LNCaP clone FGC (cell line): Measurements from ENCODE around the gene MYL12A.

ENCODE experiments used
- DNase-seq: peaks from one replicate; pipeline ENCODE4 v3.0.0-alpha.2; 2011; ENCODE audit warnings: low read depth
- H3K4me3 ChIP-seq: 2 replicates; pipeline ENCODE4 v1.5.1; 2011; ENCODE audit warnings: mild to moderate bottlenecking, low read depth, low read length, control low read depth
- TF ChIP-seq, protein P1 (sequence below): IDR thresholded peaks from 2 replicates; pipeline ENCODE4 v1.5.1; 2012; ENCODE audit warnings: mild to moderate bottlenecking; ENCODE audit not compliant: control insufficient read depth, insufficient read depth; ENCODE audit errors: extremely low read depth

Gene MYL12A

GRCh38 chr18:3255611-3256165, 8.1 kb downstream of the MYL12A start:
- TF ChIP-seq, protein P1, sequence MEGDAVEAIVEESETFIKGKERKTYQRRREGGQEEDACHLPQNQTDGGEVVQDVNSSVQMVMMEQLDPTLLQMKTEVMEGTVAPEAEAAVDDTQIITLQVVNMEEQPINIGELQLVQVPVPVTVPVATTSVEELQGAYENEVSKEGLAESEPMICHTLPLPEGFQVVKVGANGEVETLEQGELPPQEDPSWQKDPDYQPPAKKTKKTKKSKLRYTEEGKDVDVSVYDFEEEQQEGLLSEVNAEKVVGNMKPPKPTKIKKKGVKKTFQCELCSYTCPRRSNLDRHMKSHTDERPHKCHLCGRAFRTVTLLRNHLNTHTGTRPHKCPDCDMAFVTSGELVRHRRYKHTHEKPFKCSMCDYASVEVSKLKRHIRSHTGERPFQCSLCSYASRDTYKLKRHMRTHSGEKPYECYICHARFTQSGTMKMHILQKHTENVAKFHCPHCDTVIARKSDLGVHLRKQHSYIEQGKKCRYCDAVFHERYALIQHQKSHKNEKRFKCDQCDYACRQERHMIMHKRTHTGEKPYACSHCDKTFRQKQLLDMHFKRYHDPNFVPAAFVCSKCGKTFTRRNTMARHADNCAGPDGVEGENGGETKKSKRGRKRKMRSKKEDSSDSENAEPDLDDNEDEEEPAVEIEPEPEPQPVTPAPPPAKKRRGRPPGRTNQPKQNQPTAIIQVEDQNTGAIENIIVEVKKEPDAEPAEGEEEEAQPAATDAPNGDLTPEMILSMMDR = no peak
- DNase-seq = no peak
- H3K4me3 ChIP-seq = no peak overlapping the region

DNA sequence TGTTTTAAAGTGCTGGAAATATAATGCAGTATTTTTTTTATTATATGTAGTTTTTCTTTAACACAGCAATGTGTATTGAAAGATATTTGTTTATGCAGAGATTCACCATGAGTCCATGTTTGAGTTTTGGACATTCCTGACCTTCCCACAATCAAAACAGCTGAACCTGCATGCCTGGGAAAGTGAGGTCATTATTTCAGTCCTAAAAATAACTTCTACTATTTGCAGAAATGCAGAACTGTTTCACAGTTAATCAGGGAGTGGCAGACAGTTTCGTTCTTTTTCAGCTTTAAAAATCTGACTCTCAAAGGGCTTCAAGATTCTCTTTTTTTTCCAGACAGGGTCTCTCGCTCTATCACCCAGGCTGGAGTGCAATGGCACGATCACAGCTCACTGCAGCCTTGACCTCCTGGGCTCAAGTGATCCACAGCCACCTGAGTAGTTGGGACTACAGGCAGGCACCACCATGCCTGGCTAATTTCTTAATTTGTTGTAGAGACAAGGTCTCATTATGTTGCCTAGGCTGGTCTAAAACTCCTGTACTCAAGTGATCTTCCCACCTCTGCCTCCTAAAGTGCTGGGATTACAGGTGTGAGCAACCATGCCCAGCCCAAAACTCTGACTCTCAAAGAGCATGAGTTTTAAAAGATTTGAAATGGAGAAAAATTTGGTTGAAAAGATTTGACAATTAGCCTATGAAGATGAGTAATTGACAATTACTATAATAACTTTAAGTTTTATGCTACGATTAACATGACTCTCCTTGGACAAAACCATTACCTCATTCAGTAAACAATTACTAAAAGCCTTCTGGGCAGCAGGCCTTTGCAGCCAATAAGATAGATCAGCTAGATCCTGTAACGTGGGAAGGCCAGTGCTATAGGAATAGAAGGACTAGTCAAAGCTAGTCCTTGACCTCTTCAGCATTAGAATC, 9.4 kb downstream of the MYL12A start:
- TF ChIP-seq, protein P1 = no peak
- peak; percentile 74 for DNase-seq
- H3K4me3 ChIP-seq = no peak overlapping the region

GRCh38 chr18:3257627-3258120, 10.1 kb downstream of the MYL12A start:
- TF ChIP-seq, protein P1 = no peak
- no peak overlapping the region for H3K4me3 ChIP-seq
- no peak for DNase-seq

DNA sequence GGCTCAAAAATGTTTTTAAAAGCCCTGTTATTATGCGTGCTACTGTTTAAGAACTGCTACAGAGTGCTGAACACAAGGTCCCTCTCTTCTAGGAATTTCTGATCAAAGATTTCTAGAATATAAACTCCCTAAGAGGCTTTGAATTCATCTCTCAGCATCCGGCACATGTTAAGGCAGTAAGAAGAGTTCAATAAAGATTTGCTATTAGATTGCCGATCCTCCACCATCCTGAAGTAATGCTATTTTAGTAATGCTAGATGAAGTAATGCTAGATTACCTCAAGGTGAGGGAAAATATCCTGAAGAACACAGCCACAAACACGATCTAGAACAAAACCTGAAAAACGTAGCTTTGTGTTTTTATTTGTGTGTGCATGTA, 13.4 kb downstream of the MYL12A start:
- peak overlapping the region; percentile 85 for H3K4me3 ChIP-seq
- no peak for DNase-seq
- TF ChIP-seq, protein P1 = no peak

- peak within 1 kb of the TSS; percentile 85 for H3K4me3 ChIP-seq
- TF ChIP-seq, protein P1 = 0 out of 2 replicates have a peak, but pooled peaks have one; percentile 9
- no peak for DNase-seq
These were observed 14.0 kb downstream of the MYL12A start, which contains the start of gene MYL12B for GRCh38 chr18:3261373-3262233. Gene MYL12B (plus strand): TSS chr18:3262133. CDS start chr18:3272899, 10,766 bp downstream.
